Body of pancreas (tissue), 4 donors: ENCODE data around the gene CRACDL. TPM values are rescaled to one million over a fixed set of nuclear protein-coding genes. Genes with fewer than 3 reads are reported as not detected.

Experiments
- ATAC-seq: fragments of 150-250 bp; one replicate; pipeline ENCODE4 v1.9.1; 2016
- DNase-seq, 4 donors: peaks; one replicate each; pipeline ENCODE4 v3.0.0-alpha.2; 2019
- H3K27ac ChIP-seq, 4 donors: fragments of 200-600 bp; sonication (generic); 1 replicate in 3 of 4; 2 replicates in 1 of 4; pipeline versions ENCODE4 v1.5.1 to v1.6.1; 2016 to 2019; ENCODE audit warnings: mild to moderate bottlenecking in 1 of 4, mixed read lengths in 1 of 4, moderate library complexity in 1 of 4
- H3K27me3 ChIP-seq, 2 donors: fragments of 200-600 bp; sonication (generic); one replicate each; pipeline ENCODE4 v1.6.0; 2016; ENCODE audit warnings: mild to moderate bottlenecking in 1 of 2
- H3K36me3 ChIP-seq, 2 donors: fragments of 200-600 bp; sonication (generic); replicated peaks in 1 of 2; 2 replicates each; pipeline ENCODE4 v1.5.1; 2016; ENCODE audit warnings: low read depth in 2 of 2; ENCODE audit not compliant: insufficient read depth in 1 of 2
- H3K4me1 ChIP-seq: fragments of 200-600 bp; sonication (generic); one replicate; pipeline ENCODE4 v1.6.0; 2016
- H3K4me3 ChIP-seq, 2 donors: fragments of 200-600 bp; sonication (generic); 1 replicate in 1 of 2; 2 replicates in 1 of 2; pipeline ENCODE4 v1.5.1; 2016 to 2019
- H3K9me3 ChIP-seq, 3 donors: fragments of 200-600 bp; sonication (generic); 1 replicate in 2 of 3; 2 replicates in 1 of 3; pipeline ENCODE4 v1.5.1; 2016
- CTCF ChIP-seq, 7 experiments: fragments of 450-650 bp in 4 of 7; fragments of 200-600 bp in 3 of 7; sonication (generic) in 3 of 7; IDR thresholded peaks; one replicate each; pipeline ENCODE4 v1.5.1; 2016 to 2019; ENCODE audit warnings: antibody characterized with exemption in 7 of 7
- POLR2A ChIP-seq, 3 donors: fragments of 450-650 bp; IDR thresholded peaks; one replicate each; pipeline ENCODE4 v1.6.1; 2016; ENCODE audit warnings: antibody characterized with exemption in 3 of 3, mild to moderate bottlenecking in 2 of 3
- WGBS, 2 donors: methylation state at CpG; one replicate each; pipeline ENCODE4 v1.1.5; 2017; 5-methylcytosine and 5-hydroxymethylcytosine counted together
- intact Hi-C: fragments of 100-400 bp; cut with DNase I; formaldehyde crosslinking; loops from one replicate; pipeline ENCODE4 v1.15.1; 2023
- total RNA-seq, 2 donors: library from RNA; depleted of rRNA; stranded (reverse); fragments of >200 nt; gene quantifications; one replicate each; pipeline ENCODE4 v1.1.0, GENCODE V29; 2016

Gene CRACDL
- total RNA-seq, 2 donors from 2014 or later = 14.8 to 22.1 TPM

GRCh38 chr2:98850074-98850473 is 86.0 kb downstream of the CRACDL start:
- H3K4me1 ChIP-seq = no peaks in the 10 kb centered on the region
- WGBS, 2 donors = 73 to 83% methylated on average over 8 to 10 of the region's 10 CpGs
- H3K4me3 ChIP-seq = no peak overlapping the region
- DNase-seq (no peak), ATAC-seq (no peak)
- H3K9me3 ChIP-seq = no peaks in the 10 kb centered on the region
- TF ChIP-seq POLR2A (IDR thresholded peaks at IDR 0.05) (no peak), CTCF (IDR thresholded peaks at IDR 0.05) (no peak)
- no peaks in the 10 kb centered on the region for H3K27me3 ChIP-seq
- no peaks in the 10 kb centered on the region for H3K36me3 ChIP-seq
- intact Hi-C loops = no loop called here
- no peak overlapping the region for H3K27ac ChIP-seq

DNA sequence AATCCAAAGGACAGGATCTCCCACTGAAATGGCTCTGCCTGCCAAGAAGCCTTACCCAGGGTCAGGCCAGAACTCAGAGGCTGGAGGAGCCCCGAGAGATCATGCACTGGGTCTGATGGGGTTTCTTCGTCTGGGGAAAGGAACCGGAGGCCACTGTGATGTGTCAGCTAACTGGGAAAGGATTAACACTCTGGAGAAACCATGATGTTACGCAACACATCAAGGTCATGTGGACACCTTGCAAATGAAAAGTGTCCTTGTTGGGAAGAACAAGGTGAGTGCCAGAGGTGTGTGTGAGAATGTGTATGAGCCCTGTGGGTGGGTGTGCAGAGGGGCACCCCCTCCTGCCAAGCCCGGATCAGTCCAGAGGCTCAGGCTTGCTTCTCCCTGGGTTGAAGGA is 86.9 kb downstream of the CRACDL start:
- DNase-seq (no peak), ATAC-seq (no peak)
- 86 to 89% methylated on average over 4 to 5 of the region's 5 CpGs for WGBS, 2 donors
- no peaks in the 10 kb centered on the region for H3K9me3 ChIP-seq
- no peaks in the 10 kb centered on the region for H3K4me1 ChIP-seq
- no peak for TF ChIP-seq POLR2A (IDR thresholded peaks at IDR 0.05)
- TF ChIP-seq CTCF (IDR thresholded peaks at IDR 0.05) = no peak
- H3K27ac ChIP-seq = no peak overlapping the region
- H3K4me3 ChIP-seq = no peak overlapping the region
- no peaks in the 10 kb centered on the region for H3K36me3 ChIP-seq
- no peaks in the 10 kb centered on the region for H3K27me3 ChIP-seq
- intact Hi-C loops = no loop called here

DNA sequence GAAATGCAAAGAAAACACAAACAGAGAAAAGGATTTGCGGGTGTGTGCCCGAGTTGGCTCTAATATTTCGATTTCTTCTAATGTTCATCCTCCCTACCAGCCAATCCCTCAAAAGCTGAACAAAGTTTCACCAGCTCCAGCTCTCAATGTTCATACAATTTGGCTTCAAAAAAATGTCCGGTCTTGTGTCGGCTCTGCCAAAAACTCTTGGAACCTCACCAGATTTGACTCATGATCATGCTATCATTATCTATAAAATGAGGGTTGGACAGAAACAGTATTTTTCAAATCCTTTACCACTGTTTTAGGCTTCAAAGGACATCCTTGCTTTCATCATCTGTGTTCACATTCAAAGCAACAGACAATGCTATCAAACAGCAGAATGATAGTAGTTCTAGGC is 88.2 kb downstream of the CRACDL start:
- Histone ChIP-seq H3K4me3 (no peak overlapping the region), H3K27me3 (no peaks in the 10 kb centered on the region), H3K36me3 (no peaks in the 10 kb centered on the region), H3K9me3 (no peaks in the 10 kb centered on the region), H3K4me1 (peaks cover 2% of the 10 kb centered on the region), H3K27ac (no peak overlapping the region)
- intact Hi-C loops = no loop called here
- ATAC-seq (no peak), DNase-seq (no peak)
- WGBS, 2 donors = 64% methylated on average over 5 of the region's 5 CpGs
- TF ChIP-seq POLR2A (IDR thresholded peaks at IDR 0.05) = no peak
- TF ChIP-seq CTCF (IDR thresholded peaks at IDR 0.05) = no peak

DNA sequence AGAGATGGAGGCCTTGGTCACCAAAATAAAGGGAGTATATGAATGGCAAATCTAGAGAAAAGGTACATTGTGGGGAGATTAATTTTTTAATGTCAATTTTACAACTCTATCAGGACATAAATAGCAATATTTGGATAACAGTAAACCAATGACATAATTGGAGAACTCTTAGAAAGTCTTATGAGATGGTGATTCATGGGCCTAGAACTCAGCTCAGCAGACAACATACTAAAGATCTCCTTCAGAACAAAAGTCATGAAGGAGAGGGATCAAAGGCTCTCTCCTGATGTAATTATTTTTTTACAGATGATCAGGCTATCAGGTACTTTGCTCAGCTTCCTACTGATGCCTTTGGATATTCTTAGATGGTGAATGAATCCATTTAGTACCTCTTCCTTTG is 90.0 kb downstream of the CRACDL start:
- H3K36me3 ChIP-seq = no peaks in the 10 kb centered on the region
- no peak for DNase-seq
- no peak for ATAC-seq
- intact Hi-C loops = no loop called here
- TF ChIP-seq CTCF (IDR thresholded peaks at IDR 0.05) = no peak
- no peak for TF ChIP-seq POLR2A (IDR thresholded peaks at IDR 0.05)
- H3K4me1 ChIP-seq = peaks cover 7% of the 10 kb centered on the region
- H3K27ac ChIP-seq = no peak overlapping the region
- H3K27me3 ChIP-seq = no peaks in the 10 kb centered on the region
- H3K4me3 ChIP-seq = no peak overlapping the region
- H3K9me3 ChIP-seq = no peaks in the 10 kb centered on the region

GRCh38 chr2:98842136-98842535 is 93.9 kb downstream of the CRACDL start:
- TF ChIP-seq POLR2A (IDR thresholded peaks at IDR 0.05) (no peak), CTCF (IDR thresholded peaks at IDR 0.05) (no peak)

More at GRCh38 chr2:98842136-98842535, 93.9 kb downstream of the CRACDL start:
- Histone ChIP-seq H3K4me1 (peaks cover 7% of the 10 kb centered on the region), H3K36me3 (no peaks in the 10 kb centered on the region), H3K4me3 (no peak overlapping the region), H3K9me3 (no peaks in the 10 kb centered on the region), H3K27ac (no peak overlapping the region), H3K27me3 (no peaks in the 10 kb centered on the region)
- intact Hi-C loops = no loop called here
- 59 to 65% methylated on average over 3 of the region's 3 CpGs for WGBS, 2 donors
- ATAC-seq (no peak), DNase-seq (no peak)
